ENCODE measurements around the gene ACP4.
"Not testable (repeated sequence)": the region's sequence is repeated elsewhere in the genome, so short reads cannot be mapped to it uniquely, and the experiment has no call there.

Gene ACP4

GRCh38 chr19:50777261-50777660 is 13.0 kb upstream of the ACP4 start:
- DNase-seq (ENCODE audit: low spot score): no peak

GRCh38 chr19:50777830-50778303 is 12.3 kb upstream of the ACP4 start:
- no peak for DNase-seq (ENCODE audit: low spot score)

- no peak for DNase-seq (ENCODE audit: low spot score)
These were observed 11.2 kb upstream of the ACP4 start for GRCh38 chr19:50778906-50779430.

- DNase-seq (ENCODE audit: low spot score): no peak
These were observed 10.4 kb upstream of the ACP4 start for GRCh38 chr19:50779504-50780457.

- no peak for DNase-seq (ENCODE audit: low spot score)
These were observed 9.3 kb upstream of the ACP4 start for GRCh38 chr19:50780753-50781435.

GRCh38 chr19:50783848-50784152 is 6.4 kb upstream of the ACP4 start:
- DNase-seq (ENCODE audit: low spot score): not testable (repeated sequence)

- DNase-seq (ENCODE audit: low spot score): no peak
These were observed 5.5 kb upstream of the ACP4 start for GRCh38 chr19:50784710-50785109.

- DNase-seq (ENCODE audit: low spot score): no peak
These were observed 4.9 kb upstream of the ACP4 start for GRCh38 chr19:50785329-50785728.

GRCh38 chr19:50790922-50791467 is 780 bp downstream of the ACP4 start:
- DNase-seq (ENCODE audit: low spot score): no peak

- DNase-seq (ENCODE audit: low spot score): no peak
These were observed 1.5 kb downstream of the ACP4 start for GRCh38 chr19:50791594-50792271.

GRCh38 chr19:50792272-50793250 is 2.3 kb downstream of the ACP4 start:
- no peak for DNase-seq (ENCODE audit: low spot score)

- no peak for DNase-seq (ENCODE audit: low spot score)
These were observed 3.4 kb downstream of the ACP4 start for GRCh38 chr19:50793558-50794065.

- DNase-seq (ENCODE audit: low spot score): no peak
These were observed 4.1 kb downstream of the ACP4 start for GRCh38 chr19:50794074-50794875.

GRCh38 chr19:50794876-50795663 is 4.9 kb downstream of the ACP4 start:
- DNase-seq (ENCODE audit: low spot score): no peak

GRCh38 chr19:50795664-50796073 is 5.5 kb downstream of the ACP4 start:
- no peak for DNase-seq (ENCODE audit: low spot score)

GRCh38 chr19:50796128-50796633 is 6.0 kb downstream of the ACP4 start:
- no peak for DNase-seq (ENCODE audit: low spot score)

GRCh38 chr19:50796634-50797428 is 6.6 kb downstream of the ACP4 start:
- no peak for DNase-seq (ENCODE audit: low spot score)

- no peak for DNase-seq (ENCODE audit: low spot score)
These were observed 7.2 kb downstream of the ACP4 start for GRCh38 chr19:50797429-50797780.

All from CD4-positive, alpha-beta T cell treated with Interleukin-2 at 100 ng/mL for 4 hours (primary cell).